HEK293 (cell line): ENCODE results near the gene EHMT1.

Source experiments
- CTCF ChIA-PET: fragments of 350-600 bp; formaldehyde crosslinking; extraction: SDS; loops from one replicate; lab custom pipeline; 2021; ENCODE audit warnings: antibody characterized with exemption; lab: Yijun Ruan, JAX
- POLR2A ChIA-PET: fragments of 300-600 bp; formaldehyde crosslinking; extraction: SDS; loops from one replicate; lab custom pipeline; 2020; ENCODE audit warnings: antibody characterized with exemption, inconsistent platforms; lab: Yijun Ruan, JAX
- H3K27ac ChIP-seq: fragments of 200-500 bp; sonication (Bioruptor generic); 2 replicates; pipeline ENCODE4 v1.5.1; 2014; ENCODE audit warnings: low read depth, low read length, control low read depth, inconsistent platforms; ENCODE audit errors: extremely low read depth
- H3K36me3 ChIP-seq, 2 experiments: fragments of 200-500 bp in 1 of 2; sonication (Bioruptor generic) in 1 of 2; 1 replicate in 1 of 2; 2 replicates in 1 of 2; pipeline ENCODE4 v1.5.1; 2014 to 2017; ENCODE audit warnings: inconsistent platforms in 2 of 2, low read length in 2 of 2; ENCODE audit not compliant: control insufficient read depth in 2 of 2, insufficient read depth in 1 of 2
- H3K4me1 ChIP-seq: fragments of 200-500 bp; sonication (Bioruptor generic); 2 replicates; pipeline ENCODE4 v1.5.1; 2014; ENCODE audit warnings: mild to moderate bottlenecking, low read length, inconsistent platforms; ENCODE audit not compliant: control insufficient read depth, insufficient read depth
- H3K4me3 ChIP-seq: 2 replicates; pipeline ENCODE4 v1.5.1; 2011; ENCODE audit warnings: low read depth, mild to moderate bottlenecking, control low read depth, low read length, moderate library complexity
- H3K9me3 ChIP-seq: fragments of 200-500 bp; sonication (Bioruptor generic); 2 replicates; pipeline ENCODE4 v1.5.1; 2014; ENCODE audit warnings: low read depth, low read length, inconsistent platforms; ENCODE audit not compliant: control insufficient read depth, insufficient read depth
- ELK4 ChIP-seq: IDR thresholded peaks from 2 replicates; pipeline ENCODE4 v1.6.1; 2011; ENCODE audit warnings: mild to moderate bottlenecking, low read depth, low read length, borderline replicate concordance
- GLI2 ChIP-seq: fragments of 450-650 bp; formaldehyde crosslinking; IDR thresholded peaks from 2 replicates; pipeline ENCODE4; 2017; ENCODE audit warnings: missing biosample characterization, missing genetic modification characterization, low read depth, borderline replicate concordance
- HIC1 ChIP-seq: fragments of 450-650 bp; formaldehyde crosslinking; IDR thresholded peaks from 2 replicates; pipeline ENCODE4 v1.5.1; 2016; ENCODE audit warnings: missing biosample characterization, missing genetic modification characterization
- HOXC10 ChIP-seq: sonication (generic); formaldehyde crosslinking; IDR thresholded peaks from 2 replicates; pipeline ENCODE4 v1.8.1; 2023; ENCODE audit warnings: mild to moderate bottlenecking, missing genetic modification reagents
- SETDB1 ChIP-seq: IDR thresholded peaks from one replicate; pipeline ENCODE4 v1.6.1; 2017; ENCODE audit warnings: mild to moderate bottlenecking, low read length, moderate library complexity, mixed read lengths; ENCODE audit not compliant: insufficient read length
- TSHZ1 ChIP-seq: fragments of 450-650 bp; formaldehyde crosslinking; IDR thresholded peaks from 2 replicates; pipeline ENCODE4 v1.5.1; 2016; ENCODE audit warnings: missing biosample characterization, missing genetic modification characterization, borderline replicate concordance
- ZBTB17 ChIP-seq: fragments of 450-650 bp; formaldehyde crosslinking; IDR thresholded peaks from 2 replicates; pipeline ENCODE4 v1.5.1; 2016; ENCODE audit warnings: missing biosample characterization, missing genetic modification characterization
- ZBTB20 ChIP-seq: fragments of 450-650 bp; formaldehyde crosslinking; IDR thresholded peaks from 2 replicates; pipeline ENCODE4 v1.5.1; 2016; ENCODE audit warnings: missing biosample characterization, missing genetic modification characterization
- ZFP41 ChIP-seq: fragments of 450-650 bp; formaldehyde crosslinking; IDR thresholded peaks from 2 replicates; pipeline ENCODE4 v1.5.1; 2016; ENCODE audit warnings: missing biosample characterization, missing genetic modification characterization, borderline replicate concordance
- ZNF133 ChIP-seq: fragments of 450-650 bp; formaldehyde crosslinking; IDR thresholded peaks from 2 replicates; pipeline ENCODE4 v1.5.1; 2016; ENCODE audit warnings: missing biosample characterization, missing genetic modification characterization
- ZNF2 ChIP-seq: fragments of 450-650 bp; formaldehyde crosslinking; IDR thresholded peaks from 2 replicates; pipeline ENCODE4 v1.5.1; 2016; ENCODE audit warnings: missing biosample characterization, missing genetic modification characterization
- ZNF214 ChIP-seq: fragments of 450-650 bp; formaldehyde crosslinking; IDR thresholded peaks from 2 replicates; pipeline ENCODE4 v1.5.1; 2017; ENCODE audit warnings: missing biosample characterization, mild to moderate bottlenecking, missing genetic modification characterization, borderline replicate concordance
- ZNF223 ChIP-seq: fragments of 450-650 bp; formaldehyde crosslinking; IDR thresholded peaks from 2 replicates; pipeline ENCODE4 v1.5.1; 2016; ENCODE audit warnings: missing biosample characterization, missing genetic modification characterization
- ZNF239 ChIP-seq: fragments of 450-650 bp; formaldehyde crosslinking; IDR thresholded peaks from 2 replicates; pipeline ENCODE4 v1.5.1; 2016; ENCODE audit warnings: missing biosample characterization, missing genetic modification characterization
- ZNF433 ChIP-seq: fragments of 450-650 bp; formaldehyde crosslinking; IDR thresholded peaks from 2 replicates; pipeline ENCODE4 v1.5.1; 2016; ENCODE audit warnings: missing biosample characterization, missing genetic modification characterization, low read depth
- ZNF449 ChIP-seq: fragments of 450-650 bp; formaldehyde crosslinking; IDR thresholded peaks from 2 replicates; pipeline ENCODE4 v1.5.1; 2017; ENCODE audit warnings: missing biosample characterization, mild to moderate bottlenecking, missing genetic modification characterization, moderate library complexity
- ZNF48 ChIP-seq: fragments of 450-650 bp; formaldehyde crosslinking; IDR thresholded peaks from 2 replicates; pipeline ENCODE4 v1.5.1; 2016; ENCODE audit warnings: missing biosample characterization, missing genetic modification characterization
- ZNF518A ChIP-seq: fragments of 450-650 bp; formaldehyde crosslinking; conservative IDR thresholded peaks from 2 replicates; pipeline ENCODE4 v1.5.1; 2016; ENCODE audit warnings: low read depth, missing biosample characterization, missing genetic modification characterization
- ZNF585B ChIP-seq: fragments of 450-650 bp; formaldehyde crosslinking; IDR thresholded peaks from 2 replicates; pipeline ENCODE4 v1.5.1; 2016; ENCODE audit warnings: missing biosample characterization, missing genetic modification characterization
- ZNF626 ChIP-seq: fragments of 450-650 bp; sonication (Bioruptor Pico); formaldehyde crosslinking; IDR thresholded peaks from 2 replicates; pipeline ENCODE4 v1.5.1; 2018; ENCODE audit warnings: missing biosample characterization, missing genetic modification characterization, inconsistent platforms
- ZNF664 ChIP-seq: fragments of 450-650 bp; formaldehyde crosslinking; IDR thresholded peaks from 2 replicates; pipeline ENCODE4 v1.5.1; 2016; ENCODE audit warnings: missing biosample characterization, missing genetic modification characterization
- ZNF768 ChIP-seq: fragments of 450-650 bp; formaldehyde crosslinking; IDR thresholded peaks from 2 replicates; pipeline ENCODE4 v1.5.1; 2018; ENCODE audit warnings: missing biosample characterization, mild to moderate bottlenecking, missing genetic modification characterization
- ZXDB ChIP-seq: fragments of 450-650 bp; formaldehyde crosslinking; IDR thresholded peaks from 2 replicates; pipeline ENCODE4 v1.5.1; 2016; ENCODE audit warnings: missing biosample characterization, missing genetic modification characterization

The EHMT1 gene

GRCh38 chr9:137650779-137651178 lies 32.0 kb downstream of the EHMT1 start:
- H3K27ac ChIP-seq: no peak overlapping the region
- peaks cover 9 to 13% of the 10 kb centered on the region in 2 experiments for H3K36me3 ChIP-seq
- TF ChIP-seq ZNF48: no peak
- no peak for TF ChIP-seq ELK4
- TF ChIP-seq ZNF2: no peak
- TF ChIP-seq SETDB1: no peak
- TF ChIP-seq TSHZ1 (tag by site-specific recombination): no peak
- TF ChIP-seq ZNF133 (tag by site-specific recombination): no peak
- TF ChIP-seq, all 188 proteins: peak for 0
- Histone ChIP-seq H3K4me1 (no peaks in the 10 kb centered on the region), H3K4me3 (no peak overlapping the region), H3K9me3 (no peaks in the 10 kb centered on the region)
- CTCF ChIA-PET: interaction anchor here (0.6 kb wide), 1 partner anchor 42 kb away, joined by 3 read pairs; no protein-coding TSS in a partner anchor
- POLR2A ChIA-PET: no interaction called here

- ChIA-PET CTCF (interaction anchor here (0.9 kb wide), 3 partner anchors 8 to 12 kb away, joined by 3 read pairs; no protein-coding TSS in a partner anchor), POLR2A (interaction anchor here (0.9 kb wide), 1 partner anchor 38 kb away, joined by 3 read pairs; the partner anchor contains the start of gene EHMT1)
- peaks cover 2 to 10% of the 10 kb centered on the region in 2 experiments; a peak in 2 of 3 replicates for H3K36me3 ChIP-seq
- H3K4me1 ChIP-seq: no peaks in the 10 kb centered on the region
- H3K9me3 ChIP-seq: no peaks in the 10 kb centered on the region
- H3K27ac ChIP-seq: no peak overlapping the region
- H3K4me3 ChIP-seq: no peak overlapping the region
- no peak for TF ChIP-seq ZBTB17 (tag by site-specific recombination)
- no peak for TF ChIP-seq ZNF433 (tag by site-specific recombination)
- TF ChIP-seq HIC1: no peak
- TF ChIP-seq ZNF239 (tag by site-specific recombination): no peak
- TF ChIP-seq ZFP41 (tag by site-specific recombination): no peak
- no peak for TF ChIP-seq ZNF664 (tag by site-specific recombination)
- no peak for TF ChIP-seq ZNF214 (tag by site-specific recombination)
- no peak for TF ChIP-seq ZNF768
- no peak for TF ChIP-seq ZNF626 (tag by site-specific recombination)
- no peak for TF ChIP-seq ZBTB20
- TF ChIP-seq ZNF518A (tag by site-specific recombination): no peak
- TF ChIP-seq ZNF223 (tag by site-specific recombination): no peak
- TF ChIP-seq ZNF449 (tag by site-specific recombination): no peak
- TF ChIP-seq ZXDB (tag by site-specific recombination): no peak
- TF ChIP-seq GLI2 (tag by site-specific recombination): no peak
- no peak for TF ChIP-seq ZNF585B (tag by site-specific recombination)
- no peak for TF ChIP-seq HOXC10
Measured at GRCh38 chr9:137656416-137656815, 37.6 kb downstream of the EHMT1 start.
